ENCODE results near the gene CENPT. TPM values are rescaled to one million over a fixed set of nuclear protein-coding genes. Genes with fewer than 3 reads are reported as not detected.

Gene CENPT
- total and polyA plus RNA-seq, 2 of the 13 experiments (the other 11 are each of a cell fraction or from before 2014, with no cell fraction given) = 40.9 to 43.3 TPM

GRCh38 chr16:67841816-67842508 is 5.5 kb downstream of the CENPT start, which contains the start of gene THAP11 (continued):
- TF ChIP-seq TAF15 (IDR thresholded peaks at IDR 0.05; ENCODE audit: low read depth, low read length, poor library complexity, severe bottlenecking) = peak; percentile 11
- TF ChIP-seq MTERF4 (CRISPR knock-in tag; IDR thresholded peaks at IDR 0.05) = peak; percentile 90
- 0 out of 2 replicates have a peak, but pooled peaks have one; percentile 31 for TF ChIP-seq ZNF644 (CRISPR knock-in tag; IDR thresholded peaks at IDR 0.05; ENCODE audit: low read depth)
- no peak for TF ChIP-seq PAF1 (CRISPR knock-in tag; IDR thresholded peaks at IDR 0.05)
- TF ChIP-seq ZBTB10 (CRISPR knock-in tag; IDR thresholded peaks at IDR 0.05; ENCODE audit: borderline replicate concordance) = no peak
- peak; percentile 81 for TF ChIP-seq NFKBIZ (CRISPR knock-in tag; IDR thresholded peaks at IDR 0.05)
- TF ChIP-seq ZNF609 (CRISPR knock-in tag; IDR thresholded peaks at IDR 0.05; ENCODE audit: borderline replicate concordance) = no peak
- peak; percentile 48 for TF ChIP-seq STAG1 (CRISPR knock-in tag; IDR thresholded peaks at IDR 0.05)
- no peak for TF ChIP-seq ZNF160 (CRISPR knock-in tag; IDR thresholded peaks at IDR 0.05)
- TF ChIP-seq RFXAP (CRISPR knock-in tag; IDR thresholded peaks at IDR 0.05; ENCODE audit: borderline replicate concordance) = peak; percentile 9; the same call in 1 of the 2 replicates
- peak; percentile 83; the same call in 1 of the 2 replicates for TF ChIP-seq ZNF709 (CRISPR knock-in tag; IDR thresholded peaks at IDR 0.05)
- TF ChIP-seq ATF6 (CRISPR knock-in tag; conservative IDR thresholded peaks at IDR 0.05) = peak; percentile 92; the same call in 1 of the 2 replicates
- TF ChIP-seq SAP130 (CRISPR knock-in tag; IDR thresholded peaks at IDR 0.05; ENCODE audit: low read depth) = peak; percentile 93
